ENCODE measurements around the gene DCC.

The DCC gene

DNA sequence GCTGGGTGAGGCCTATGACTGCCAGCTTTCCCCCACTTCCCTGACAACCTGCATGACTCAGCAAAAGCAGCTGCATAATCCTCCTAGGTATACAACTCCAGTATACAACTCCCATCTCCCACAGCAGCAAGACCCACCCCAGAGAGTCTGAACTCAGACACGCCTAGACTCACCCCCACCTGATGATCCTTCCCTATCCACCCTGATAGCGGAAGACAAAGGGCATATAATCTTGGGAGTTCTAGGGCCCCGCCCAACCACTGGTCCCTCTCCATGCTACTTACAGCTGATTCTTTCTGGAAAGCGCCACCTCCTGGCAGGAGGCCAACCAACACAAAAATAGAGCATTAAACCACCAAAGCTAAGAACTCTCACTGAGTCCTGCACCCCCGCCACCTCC, 296.5 kb downstream of the DCC start:
- no peak for FAIRE-seq
- TF ChIP-seq, protein P1, sequence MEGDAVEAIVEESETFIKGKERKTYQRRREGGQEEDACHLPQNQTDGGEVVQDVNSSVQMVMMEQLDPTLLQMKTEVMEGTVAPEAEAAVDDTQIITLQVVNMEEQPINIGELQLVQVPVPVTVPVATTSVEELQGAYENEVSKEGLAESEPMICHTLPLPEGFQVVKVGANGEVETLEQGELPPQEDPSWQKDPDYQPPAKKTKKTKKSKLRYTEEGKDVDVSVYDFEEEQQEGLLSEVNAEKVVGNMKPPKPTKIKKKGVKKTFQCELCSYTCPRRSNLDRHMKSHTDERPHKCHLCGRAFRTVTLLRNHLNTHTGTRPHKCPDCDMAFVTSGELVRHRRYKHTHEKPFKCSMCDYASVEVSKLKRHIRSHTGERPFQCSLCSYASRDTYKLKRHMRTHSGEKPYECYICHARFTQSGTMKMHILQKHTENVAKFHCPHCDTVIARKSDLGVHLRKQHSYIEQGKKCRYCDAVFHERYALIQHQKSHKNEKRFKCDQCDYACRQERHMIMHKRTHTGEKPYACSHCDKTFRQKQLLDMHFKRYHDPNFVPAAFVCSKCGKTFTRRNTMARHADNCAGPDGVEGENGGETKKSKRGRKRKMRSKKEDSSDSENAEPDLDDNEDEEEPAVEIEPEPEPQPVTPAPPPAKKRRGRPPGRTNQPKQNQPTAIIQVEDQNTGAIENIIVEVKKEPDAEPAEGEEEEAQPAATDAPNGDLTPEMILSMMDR (IDR thresholded peaks at IDR 0.05; ENCODE audit: insufficient read depth, missing control alignments), result no peak
- no peak for DNase-seq (ENCODE audit: insufficient read length, low spot score)

DNA sequence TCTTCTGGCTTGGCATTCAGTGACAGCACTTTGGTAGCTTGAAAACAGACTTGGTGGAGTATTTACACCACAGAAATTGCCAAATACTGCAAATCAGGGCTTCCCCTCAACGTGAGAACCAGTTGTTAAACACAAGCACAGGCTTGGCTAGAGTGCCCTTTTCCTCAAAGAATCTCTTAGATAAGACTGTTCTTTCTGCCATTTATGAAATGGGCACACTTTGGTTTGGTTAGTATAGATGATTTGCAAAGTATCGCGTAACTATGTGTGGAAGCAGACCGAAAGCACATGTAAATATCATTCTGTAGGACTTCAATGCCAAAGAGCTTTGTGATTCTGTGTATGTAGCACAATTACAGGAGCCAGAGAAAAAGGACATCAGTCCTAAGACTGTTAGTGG, 308.2 kb downstream of the DCC start:
- FAIRE-seq (peak; percentile 6), DNase-seq (ENCODE audit: insufficient read length, low spot score) (no peak)
- TF ChIP-seq, protein P1 (IDR thresholded peaks at IDR 0.05; ENCODE audit: insufficient read depth, missing control alignments), result no peak

DNA sequence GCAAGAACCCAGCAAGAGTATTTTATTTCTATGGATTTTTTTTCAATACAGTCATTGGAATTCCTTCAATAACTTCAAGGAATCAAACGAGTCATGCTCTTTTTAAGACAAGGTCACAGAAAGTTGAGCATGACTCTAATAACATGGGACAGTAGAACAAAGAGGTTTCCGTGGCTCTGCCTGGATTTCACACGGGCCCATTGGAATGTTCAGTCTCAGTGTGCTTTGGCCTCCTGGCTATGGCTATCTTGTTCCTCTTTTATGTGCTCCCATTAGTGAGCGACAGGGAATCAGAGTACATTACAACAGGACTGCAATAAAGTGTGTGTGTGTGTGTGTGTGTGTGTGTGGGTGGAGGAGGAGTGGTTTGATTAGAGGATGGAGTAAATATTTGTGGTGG, 312.4 kb downstream of the DCC start:
- no peak for DNase-seq (ENCODE audit: insufficient read length, low spot score)
- TF ChIP-seq, protein P1 (IDR thresholded peaks at IDR 0.05; ENCODE audit: insufficient read depth, missing control alignments), result no peak
- peak; percentile 77 for FAIRE-seq

DNA sequence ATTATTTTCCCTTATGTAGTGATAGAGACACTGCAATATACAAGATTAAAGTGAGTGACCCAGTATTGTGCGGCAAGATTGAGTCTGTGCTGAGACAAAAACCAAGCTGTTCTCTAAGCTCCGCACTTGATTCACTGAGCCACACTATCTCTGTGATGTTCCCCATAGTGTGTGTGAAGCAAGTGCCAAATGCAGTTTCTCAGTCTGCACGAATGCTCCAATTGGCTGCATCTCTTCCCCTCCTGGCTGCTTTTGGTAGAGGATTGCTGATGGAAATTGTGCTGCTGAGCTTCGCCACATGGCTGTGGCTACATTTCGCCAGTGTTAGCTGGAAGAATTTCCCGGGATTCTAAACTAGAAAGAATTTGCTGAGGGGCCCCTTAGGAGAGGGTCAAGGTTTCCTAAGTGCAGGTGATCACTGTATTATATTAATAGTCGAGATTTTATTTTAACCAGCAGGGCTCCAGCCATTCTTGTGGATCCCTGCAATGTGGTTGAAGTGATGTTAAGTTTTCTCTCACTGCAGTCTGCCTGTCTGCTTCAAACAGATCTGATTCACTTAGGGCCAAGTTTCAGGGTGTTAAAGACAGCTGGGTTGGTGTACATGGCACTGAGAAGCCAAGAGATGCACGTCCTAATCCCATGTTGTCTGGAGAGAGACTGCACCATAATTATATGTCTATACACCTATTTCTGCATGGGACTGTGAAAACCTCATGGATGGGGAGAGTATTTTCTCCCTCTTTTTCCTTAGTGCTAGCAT, 317.2 kb downstream of the DCC start:
- DNase-seq (ENCODE audit: insufficient read length, low spot score), result no peak
- TF ChIP-seq, protein P1 (IDR thresholded peaks at IDR 0.05; ENCODE audit: insufficient read depth, missing control alignments), result no peak
- FAIRE-seq, result no peak

DNA sequence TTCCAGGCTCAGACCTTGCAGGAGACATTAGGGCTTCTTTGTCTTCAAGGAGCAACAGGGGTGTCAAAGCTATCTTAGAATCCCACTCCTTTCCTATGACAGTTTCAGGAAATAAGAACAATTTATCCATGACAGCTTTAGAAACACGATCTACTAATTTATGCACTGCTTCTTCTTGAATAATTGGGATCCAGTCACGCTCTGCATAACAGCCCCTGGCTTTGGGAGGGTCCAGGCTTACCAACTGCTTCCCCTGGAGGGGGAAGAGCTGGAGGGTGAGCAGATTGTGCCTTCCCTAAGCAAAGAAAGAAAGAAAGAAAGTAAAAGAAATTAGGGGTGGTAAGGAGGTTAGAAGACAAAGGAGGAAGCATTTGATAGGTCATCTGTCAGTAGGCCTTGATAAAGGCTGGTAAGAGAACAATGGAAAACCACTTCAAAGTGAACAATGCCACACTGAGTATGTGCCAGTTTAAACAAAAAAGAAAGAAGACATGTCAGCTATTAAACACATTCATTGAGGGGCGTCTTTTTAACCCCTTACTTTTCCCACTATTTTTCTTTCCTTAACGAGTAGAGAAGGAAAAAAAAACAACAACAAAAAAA, 327.6 kb downstream of the DCC start:
- FAIRE-seq (no peak), DNase-seq (ENCODE audit: insufficient read length, low spot score) (no peak)
- TF ChIP-seq, protein P1 (IDR thresholded peaks at IDR 0.05; ENCODE audit: insufficient read depth, missing control alignments), result no peak

DNA sequence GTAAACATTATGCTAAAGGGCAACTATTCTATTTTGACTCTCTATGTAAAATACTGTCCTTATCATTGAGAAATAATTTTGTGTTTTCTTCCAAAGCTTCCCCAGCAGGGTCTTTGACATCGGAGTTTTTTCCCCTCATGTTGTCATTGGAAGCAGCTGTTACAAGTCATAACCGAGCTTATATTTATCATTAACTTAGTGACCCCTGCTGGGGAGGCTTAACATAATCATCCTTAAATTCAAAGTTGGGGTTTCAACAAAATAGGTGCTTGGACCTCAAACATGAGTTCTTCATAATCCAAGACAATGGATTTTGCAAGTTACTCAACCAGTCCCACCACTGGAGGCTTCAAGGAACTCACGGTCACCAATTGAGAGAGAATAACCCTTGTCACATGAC, 330.9 kb downstream of the DCC start:
- TF ChIP-seq, protein P1 (IDR thresholded peaks at IDR 0.05; ENCODE audit: insufficient read depth, missing control alignments), result peak; percentile 27
- DNase-seq (ENCODE audit: insufficient read length, low spot score) (no peak), FAIRE-seq (peak; percentile 96)

DNA sequence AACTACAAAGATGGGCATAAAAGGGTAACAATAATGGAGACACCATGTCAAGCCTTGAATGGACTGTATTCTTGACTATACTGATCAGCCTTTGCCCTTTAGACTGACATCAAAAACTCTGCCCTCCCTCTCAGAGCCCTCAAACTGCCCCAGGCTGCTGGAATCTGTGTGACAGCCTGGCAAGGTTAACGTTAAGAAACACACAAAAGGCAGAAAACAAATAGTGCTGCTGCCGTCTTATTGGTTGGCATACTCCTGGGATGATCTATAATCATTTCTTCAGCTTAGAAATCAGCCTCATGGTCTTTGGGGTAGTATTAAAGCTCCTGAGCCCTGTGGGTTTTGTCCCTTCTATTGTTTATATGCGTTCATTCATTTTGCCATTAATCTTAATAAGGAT, 338.0 kb downstream of the DCC start:
- no peak for DNase-seq (ENCODE audit: insufficient read length, low spot score)
- TF ChIP-seq, protein P1 (IDR thresholded peaks at IDR 0.05; ENCODE audit: insufficient read depth, missing control alignments), result no peak
- no peak for FAIRE-seq
